GM12878 (cell line): ENCODE results near the gene UBE2E2. TPM values are rescaled to one million over a fixed set of nuclear protein-coding genes. Genes with fewer than 3 reads are reported as not detected.

Experiments used
- ATAC-seq: fragments of 200-7000 bp; cut with Tn5 transposase; 3 replicates; pipeline ENCODE4 v1.9.1; 2020; ENCODE audit warnings: mild to moderate bottlenecking, moderate library complexity
- BruUV-seq: library from RNA; stranded (reverse); fragments of 400-500 nt; replicated peaks from 2 replicates; lab custom pipeline; 2021; lab: Mats Ljungman, UMichigan
- CTCF ChIA-PET: fragments of 300-600 bp; sonication (Branson Sonifier 250); formaldehyde crosslinking; extraction: SDS; loops from one replicate; lab custom pipeline; 2021; ENCODE audit warnings: inconsistent platforms; lab: Yijun Ruan, JAX
- POLR2A ChIA-PET: fragments of 350-600 bp; formaldehyde crosslinking; extraction: SDS; loops from one replicate; lab custom pipeline; 2021; ENCODE audit warnings: inconsistent platforms; lab: Charles Lee
- RAD21 ChIA-PET: fragments of 300-600 bp; sonication (Branson Sonifier 250); formaldehyde crosslinking; loops from one replicate; lab custom pipeline; 2023; ENCODE audit warnings: antibody characterized with exemption; ENCODE audit not compliant: unreplicated experiment; lab: Charles Lee
- SMC1A ChIA-PET: fragments of 300-600 bp; sonication (Branson Sonifier 250); formaldehyde crosslinking; loops from one replicate; lab custom pipeline; 2023; ENCODE audit not compliant: unreplicated experiment, uncharacterized antibody; lab: Charles Lee
- DNase-seq: peaks from one replicate; pipeline ENCODE4 v3.0.0-alpha.2; 2011; ENCODE audit warnings: low read depth, low spot score
- FAIRE-seq: peaks from 3 replicates; lab custom pipeline; 2011; peaks lifted over from hg19 to GRCh38; lab: Jason Lieb, UNC
- H2AFZ ChIP-seq: 2 replicates; pipeline ENCODE4 v1.6.0; 2011; ENCODE audit warnings: low read depth, low read length, control low read depth; ENCODE audit not compliant: control insufficient read depth
- H3K27ac ChIP-seq: 2 replicates; pipeline ENCODE4 v1.5.1; 2011; ENCODE audit warnings: control low read depth; ENCODE audit not compliant: control insufficient read depth, insufficient read depth
- H3K27me3 ChIP-seq, 2 experiments: replicated peaks in 1 of 2; 2 replicates each; pipeline versions ENCODE4 v1.6.0 to v1.6.1; 2011; ENCODE audit warnings: low read length in 1 of 2; ENCODE audit not compliant: control insufficient read depth in 2 of 2, insufficient read depth in 2 of 2
- H3K36me3 ChIP-seq, 2 experiments: 2 replicates each; pipeline ENCODE4 v1.5.1; 2011; ENCODE audit warnings: low read length in 1 of 2; ENCODE audit not compliant: control insufficient read depth in 2 of 2, insufficient read depth in 2 of 2
- H3K4me1 ChIP-seq: 2 replicates; pipeline ENCODE4 v1.6.1; 2011; ENCODE audit warnings: mild to moderate bottlenecking, low read length, moderate library complexity, mixed read lengths; ENCODE audit not compliant: control insufficient read depth, insufficient read depth
- H3K4me2 ChIP-seq: 2 replicates; pipeline ENCODE4 v1.6.0; 2011; ENCODE audit warnings: control low read depth; ENCODE audit not compliant: control insufficient read depth, insufficient read depth
- H3K4me3 ChIP-seq: fragments of 200-600 bp; sonication (generic); 2 replicates; pipeline ENCODE4 v1.5.1; 2016
- H3K79me2 ChIP-seq: 2 replicates; pipeline ENCODE4 v1.6.0; 2011; ENCODE audit warnings: low read length; ENCODE audit not compliant: control insufficient read depth, insufficient read depth
- H3K9ac ChIP-seq: 2 replicates; pipeline ENCODE4 v1.8.0; 2011; ENCODE audit warnings: low read length, control low read depth, mixed read lengths; ENCODE audit not compliant: control insufficient read depth, insufficient read depth
- H3K9me3 ChIP-seq: replicated peaks from 3 replicates; pipeline ENCODE4 v1.5.1; 2011; ENCODE audit warnings: mild to moderate bottlenecking, low read length; ENCODE audit not compliant: control insufficient read depth, insufficient read depth
- H4K20me1 ChIP-seq: 2 replicates; pipeline ENCODE4 v1.6.0; 2011; ENCODE audit not compliant: control insufficient read depth, insufficient read depth
- BCL3 ChIP-seq: IDR thresholded peaks from 2 replicates; pipeline ENCODE4 v1.6.1; 2011; ENCODE audit warnings: borderline replicate concordance, low read depth, mild to moderate bottlenecking, moderate library complexity, low read length; ENCODE audit not compliant: insufficient read depth, poor library complexity, severe bottlenecking
- CBX3 ChIP-seq: fragments of 200-600 bp; sonication (generic); IDR thresholded peaks from 2 replicates; pipeline ENCODE4 v1.6.1; 2016; ENCODE audit warnings: low read depth, borderline replicate concordance
- EZH2 ChIP-seq: IDR thresholded peaks from 2 replicates; pipeline ENCODE4 v1.6.1; 2012; ENCODE audit warnings: low read depth, mild to moderate bottlenecking, control low read depth, inconsistent platforms, low read length, borderline replicate concordance; ENCODE audit not compliant: control insufficient read depth
- FOXM1 ChIP-seq: IDR thresholded peaks from 2 replicates; pipeline ENCODE4 v1.6.1; 2012; ENCODE audit warnings: low read depth, mild to moderate bottlenecking, inconsistent platforms, low read length, moderate library complexity
- GABPA ChIP-seq: IDR thresholded peaks from 2 replicates; pipeline ENCODE4 v1.6.1; 2014; ENCODE audit warnings: antibody characterized with exemption, low read depth, mild to moderate bottlenecking, inconsistent platforms
- IKZF2 ChIP-seq, 2 experiments: fragments of 450-650 bp; IDR thresholded peaks; 2 replicates each; pipeline ENCODE4 v1.6.1; 2017; ENCODE audit warnings: mild to moderate bottlenecking in 2 of 2, moderate library complexity in 2 of 2
- JUNB ChIP-seq: IDR thresholded peaks from 2 replicates; pipeline ENCODE4 v1.6.1; 2016; ENCODE audit warnings: antibody characterized with exemption, mild to moderate bottlenecking
- MAX ChIP-seq: IDR thresholded peaks from 2 replicates; pipeline ENCODE4 v1.6.1; 2012; ENCODE audit warnings: low read depth, low read length, improper control_type of control experiment
- MTA2 ChIP-seq: fragments of 450-650 bp; IDR thresholded peaks from 2 replicates; pipeline ENCODE4 v1.6.1; 2016; ENCODE audit warnings: low read depth, mild to moderate bottlenecking, moderate library complexity
- NBN ChIP-seq: fragments of 450-650 bp; IDR thresholded peaks from 2 replicates; pipeline ENCODE4 v1.6.1; 2016
- RB1 ChIP-seq: fragments of 450-650 bp; formaldehyde crosslinking; IDR thresholded peaks from 2 replicates; pipeline ENCODE4 v1.6.1; 2017; ENCODE audit warnings: mild to moderate bottlenecking, borderline replicate concordance
- RUNX3 ChIP-seq: IDR thresholded peaks from 2 replicates; pipeline ENCODE4 v1.6.1; 2012; ENCODE audit warnings: low read length, inconsistent platforms
- SMC3 ChIP-seq: IDR thresholded peaks from 2 replicates; pipeline ENCODE4 v1.6.1; 2011; ENCODE audit warnings: low read length, improper control_type of control experiment, borderline replicate concordance
- SREBF2 ChIP-seq: IDR thresholded peaks from 2 replicates; pipeline ENCODE4 v1.6.1; 2012; ENCODE audit warnings: mild to moderate bottlenecking, low read length
- STAT1 ChIP-seq: fragments of 450-650 bp; conservative IDR thresholded peaks from 2 replicates; pipeline ENCODE4 v1.6.1; 2014; ENCODE audit warnings: antibody characterized with exemption, mild to moderate bottlenecking
- WRNIP1 ChIP-seq: IDR thresholded peaks from 2 replicates; pipeline ENCODE4 v1.6.1; 2011; ENCODE audit warnings: low read depth, low read length, improper control_type of control experiment, borderline replicate concordance
- ZNF207 ChIP-seq: fragments of 450-650 bp; IDR thresholded peaks from 2 replicates; pipeline ENCODE4 v1.6.1; 2014; ENCODE audit warnings: antibody characterized with exemption, mild to moderate bottlenecking, borderline replicate concordance
- ZNF592 ChIP-seq: fragments of 450-650 bp; IDR thresholded peaks from 2 replicates; pipeline ENCODE4 v1.6.1; 2017; ENCODE audit warnings: mild to moderate bottlenecking, moderate library complexity
- WGBS: methylation state at CpG from one replicate; pipeline ENCODE4 v1.1.6; 2016; ENCODE audit warnings: low lambda C conversion rate; ENCODE audit not compliant: insufficient replicate concordance, insufficient coverage; ENCODE audit errors: missing lambda C conversion rate; 5-methylcytosine and 5-hydroxymethylcytosine counted together
- in situ Hi-C: fragments of 300-500 bp; cut with MboI; formaldehyde crosslinking; loops from 9 replicates; pipeline ENCODE4 v1.14.3; 2018; ENCODE audit warnings: mixed read lengths
- intact Hi-C: fragments of 100-400 bp; cut with micrococcal nuclease; formaldehyde crosslinking; loops from one replicate; pipeline ENCODE4 v1.14.2; 2022; ENCODE audit not compliant: unreplicated experiment
- polyA plus RNA-seq, 11 experiments: library from polyadenylated mRNA; depleted of rRNA in 4 of 11; unstranded in 6 of 11; stranded (reverse) in 5 of 11; fragments of >200 nt; fragmentation: Nextera tagmentation in 4 of 11; fragmentation: Illumina TruSeq in 1 of 11; extraction: Ambion mirVana in 4 of 11; extraction: Trizol in 1 of 11; gene quantifications; 1 replicate in 1 of 11; 2 replicates in 10 of 11; pipeline versions ENCODE4 v1.2.1 to v1.2.3, GENCODE V29; 2011 to 2016; ENCODE audit warnings: inconsistent platforms in 2 of 11, missing spikeins in 2 of 11, low read depth in 1 of 11
- total RNA-seq, 4 experiments: library from RNA; depleted of rRNA in 3 of 4; stranded (reverse); fragments of >200 nt in 3 of 4; fragmentation: Illumina TruSeq in 1 of 4; extraction: Trizol in 1 of 4; gene quantifications; 2 replicates each; pipeline versions ENCODE4 v1.2.1 to v1.2.3, GENCODE V29; 2013 to 2021

UBE2E2 gene
- total and polyA plus RNA-seq, 10 of the 15 experiments (the other 5 are each of a cell fraction or from before 2014, with no cell fraction given), result 8.7 to 71.0 (median 36.4) TPM

- Histone ChIP-seq H4K20me1 (no peaks in the 10 kb centered on the region), H3K27ac (peak overlapping the region; percentile 59), H3K9me3 (no peaks in the 10 kb centered on the region), H3K36me3 (no peaks in the 10 kb centered on the region), H3K79me2 (peaks cover 51% of the 10 kb centered on the region), H3K4me1 (no peaks in the 10 kb centered on the region), H3K4me3 (peak overlapping the region; percentile 92), H3K27me3 (no peaks in the 10 kb centered on the region), H3K4me2 (peak overlapping the region; percentile 52), H2AFZ (peak overlapping the region; percentile 85), H3K9ac (peak overlapping the region; percentile 65; the same call in 1 of the 2 replicates)
- CTCF ChIA-PET, result no interaction called here
- SMC1A ChIA-PET, result interaction anchor here (1.2 kb wide), 1 partner anchor 317 kb away, joined by 4 read pairs; no protein-coding TSS in a partner anchor
- in situ Hi-C loops, result no loop called here
- ATAC-seq (peak; percentile 51), DNase-seq (no peak), FAIRE-seq (no peak)
- POLR2A ChIA-PET, result no interaction called here
- BruUV-seq, result no TSS peak
- intact Hi-C loops, result loop anchor here (2.0 to 5.0 kb wide), 6 partner anchors 43 to 603 kb away; partner anchors contain the start of gene UBE2E1
- RAD21 ChIA-PET, result interaction anchor here (1.0 to 1.3 kb wide), 2 partner anchors 13 to 450 kb away, joined by 3 read pairs; no protein-coding TSS in a partner anchor
- under 1% methylated on average over 18 of the region's 19 CpGs for WGBS
- TF ChIP-seq GABPA (no peak), RUNX3 (no peak), JUNB (no peak), NBN (no peak; the same call in 1 of the 2 replicates), SMC3 (no peak), WRNIP1 (no peak), CBX3 (no peak), RB1 (no peak), EZH2 (no peak), SREBF2 (no peak), FOXM1 (no peak), STAT1 (no peak), IKZF2 (IDR thresholded peaks at IDR 0.05) (peak; percentile 69 to 78), BCL3 (no peak), ZNF592 (no peak), MTA2 (no peak; the same call in 1 of the 2 replicates), ZNF207 (no peak), MAX (no peak)
These were observed 692 bp downstream of the UBE2E2 start for GRCh38 chr3:23203708-23204330.
